ENCODE measurements around the gene MRTFA. TPM values are rescaled to one million over a fixed set of nuclear protein-coding genes. Genes with fewer than 3 reads are reported as not detected.

MRTFA gene
- total RNA-seq, 2 donors from 2014 or later = 71.8 to 129 TPM

DNA sequence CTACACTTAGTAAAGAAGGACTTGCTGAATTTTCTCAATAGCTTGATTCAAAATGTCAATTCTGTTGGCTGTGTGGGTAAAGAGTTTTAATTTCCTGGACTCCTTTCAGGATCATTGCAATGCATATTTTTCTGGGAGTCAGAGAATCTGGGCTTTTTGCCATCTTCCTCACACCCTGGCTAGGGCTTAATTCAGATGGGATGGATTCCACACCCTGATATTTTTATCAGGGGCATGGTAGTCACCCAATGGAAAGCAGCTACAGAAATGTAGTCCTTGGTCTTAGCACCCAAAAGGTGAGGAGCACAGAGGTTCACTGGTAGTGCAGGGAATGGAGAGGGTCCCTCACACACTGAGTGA, 186.9 kb downstream of the MRTFA start:
- ATAC-seq (ENCODE audit: insufficient number of reproducible peaks, low FRiP score, low read depth) = no peak
- no peaks in the 10 kb centered on the region for H3K27me3 ChIP-seq (replicated peaks; ENCODE audit: insufficient read depth)
- no peaks in the 10 kb centered on the region for H3K36me3 ChIP-seq
- H3K9me3 ChIP-seq = no peaks in the 10 kb centered on the region
- H3K4me3 ChIP-seq = peak overlapping the region; percentile 60
- H3K4me1 ChIP-seq (ENCODE audit: control insufficient read depth in 1 of 2, low read depth in 2 of 2) = peaks cover 33 to 52% of the 10 kb centered on the region in 2 donors
- TF ChIP-seq, protein P1, sequence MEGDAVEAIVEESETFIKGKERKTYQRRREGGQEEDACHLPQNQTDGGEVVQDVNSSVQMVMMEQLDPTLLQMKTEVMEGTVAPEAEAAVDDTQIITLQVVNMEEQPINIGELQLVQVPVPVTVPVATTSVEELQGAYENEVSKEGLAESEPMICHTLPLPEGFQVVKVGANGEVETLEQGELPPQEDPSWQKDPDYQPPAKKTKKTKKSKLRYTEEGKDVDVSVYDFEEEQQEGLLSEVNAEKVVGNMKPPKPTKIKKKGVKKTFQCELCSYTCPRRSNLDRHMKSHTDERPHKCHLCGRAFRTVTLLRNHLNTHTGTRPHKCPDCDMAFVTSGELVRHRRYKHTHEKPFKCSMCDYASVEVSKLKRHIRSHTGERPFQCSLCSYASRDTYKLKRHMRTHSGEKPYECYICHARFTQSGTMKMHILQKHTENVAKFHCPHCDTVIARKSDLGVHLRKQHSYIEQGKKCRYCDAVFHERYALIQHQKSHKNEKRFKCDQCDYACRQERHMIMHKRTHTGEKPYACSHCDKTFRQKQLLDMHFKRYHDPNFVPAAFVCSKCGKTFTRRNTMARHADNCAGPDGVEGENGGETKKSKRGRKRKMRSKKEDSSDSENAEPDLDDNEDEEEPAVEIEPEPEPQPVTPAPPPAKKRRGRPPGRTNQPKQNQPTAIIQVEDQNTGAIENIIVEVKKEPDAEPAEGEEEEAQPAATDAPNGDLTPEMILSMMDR (IDR thresholded peaks at IDR 0.05) = no peak
- no peak for DNase-seq (ENCODE audit: low spot score)
- H3K27ac ChIP-seq = peak overlapping the region in 1 of 2 donors; percentile 79

DNA sequence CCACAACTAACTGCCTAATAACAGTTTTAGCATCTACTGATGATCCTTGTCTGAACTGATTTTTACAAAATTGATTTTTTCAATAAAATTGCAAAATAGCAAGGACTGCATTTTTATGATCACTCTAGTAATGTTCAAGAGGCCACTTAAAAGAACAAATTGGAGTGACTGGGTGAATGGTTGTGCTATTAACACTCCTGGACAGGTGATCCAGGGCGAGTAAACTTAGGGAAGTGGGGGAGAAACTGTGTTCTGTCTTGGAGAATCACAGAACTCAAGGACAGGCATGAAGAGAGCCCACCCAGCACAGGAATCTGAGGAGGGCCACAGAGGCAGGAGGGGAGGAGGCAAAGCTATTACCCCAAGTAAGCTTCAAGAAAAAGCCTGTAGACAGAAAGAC, 190.3 kb downstream of the MRTFA start:
- Histone ChIP-seq H3K36me3 (no peaks in the 10 kb centered on the region), H3K9me3 (no peaks in the 10 kb centered on the region), H3K27me3 (replicated peaks; ENCODE audit: insufficient read depth) (no peaks in the 10 kb centered on the region), H3K27ac (no peak overlapping the region), H3K4me3 (no peak overlapping the region), H3K4me1 (ENCODE audit: control insufficient read depth in 1 of 2, low read depth in 2 of 2) (peaks cover 40 to 55% of the 10 kb centered on the region in 2 donors)
- ATAC-seq (ENCODE audit: insufficient number of reproducible peaks, low FRiP score, low read depth) = no peak
- DNase-seq (ENCODE audit: low spot score) = no peak
- TF ChIP-seq, protein P1 (IDR thresholded peaks at IDR 0.05) = no peak

DNA sequence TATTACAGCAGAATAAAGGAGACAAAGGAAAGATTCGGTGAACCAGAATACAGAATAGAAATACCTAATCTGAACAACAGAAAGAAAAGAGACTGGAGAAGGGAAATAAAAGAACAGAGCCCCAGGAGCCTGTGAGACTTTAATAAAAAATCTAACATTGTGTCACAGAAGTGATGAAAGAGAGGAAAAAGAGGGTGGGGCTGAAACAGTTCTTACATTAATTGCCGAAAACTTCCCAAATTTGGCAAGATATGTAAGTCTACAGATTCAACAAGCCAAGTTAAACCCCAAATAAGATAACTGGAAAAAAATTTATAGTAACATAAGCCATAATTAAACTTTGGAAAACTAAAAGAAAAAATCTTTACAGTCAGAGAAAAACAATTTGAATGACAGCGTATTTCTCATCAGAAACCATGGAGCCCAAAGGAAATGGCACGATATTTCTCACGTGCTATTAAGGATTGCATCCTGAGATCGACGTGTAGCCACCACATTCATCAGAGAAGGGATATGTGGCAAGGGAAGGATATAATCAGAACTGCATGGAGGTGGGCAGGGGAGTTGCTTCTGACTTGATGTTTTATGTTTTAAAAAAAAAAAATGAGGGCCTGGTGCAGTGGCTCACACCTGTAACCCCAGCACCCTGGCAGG, 192.2 kb downstream of the MRTFA start:
- no peaks in the 10 kb centered on the region for H3K27me3 ChIP-seq (replicated peaks; ENCODE audit: insufficient read depth)
- H3K36me3 ChIP-seq = no peaks in the 10 kb centered on the region
- peaks cover 21 to 36% of the 10 kb centered on the region in 2 donors for H3K4me1 ChIP-seq (ENCODE audit: control insufficient read depth in 1 of 2, low read depth in 2 of 2)
- ATAC-seq (ENCODE audit: insufficient number of reproducible peaks, low FRiP score, low read depth) (no peak), DNase-seq (ENCODE audit: low spot score) (no peak)
- H3K4me3 ChIP-seq = no peak overlapping the region
- peak overlapping the region in 1 of 2 donors; percentile 40 for H3K27ac ChIP-seq
- H3K9me3 ChIP-seq = no peaks in the 10 kb centered on the region
- TF ChIP-seq, protein P1 (IDR thresholded peaks at IDR 0.05) = no peak

- Histone ChIP-seq H3K27me3 (replicated peaks; ENCODE audit: insufficient read depth) (no peaks in the 10 kb centered on the region), H3K9me3 (no peaks in the 10 kb centered on the region), H3K36me3 (no peaks in the 10 kb centered on the region), H3K27ac (peak overlapping the region in 1 of 2 donors; percentile 40), H3K4me1 (ENCODE audit: control insufficient read depth in 1 of 2, low read depth in 2 of 2) (peaks cover 20 to 32% of the 10 kb centered on the region in 2 donors), H3K4me3 (peak overlapping the region; percentile 1)
- DNase-seq (ENCODE audit: low spot score) (no peak), ATAC-seq (ENCODE audit: insufficient number of reproducible peaks, low FRiP score, low read depth) (no peak)
- TF ChIP-seq, protein P1 (IDR thresholded peaks at IDR 0.05) = no peak
Observed at GRCh38 chr22:40443732-40444131, 192.8 kb downstream of the MRTFA start.

DNA sequence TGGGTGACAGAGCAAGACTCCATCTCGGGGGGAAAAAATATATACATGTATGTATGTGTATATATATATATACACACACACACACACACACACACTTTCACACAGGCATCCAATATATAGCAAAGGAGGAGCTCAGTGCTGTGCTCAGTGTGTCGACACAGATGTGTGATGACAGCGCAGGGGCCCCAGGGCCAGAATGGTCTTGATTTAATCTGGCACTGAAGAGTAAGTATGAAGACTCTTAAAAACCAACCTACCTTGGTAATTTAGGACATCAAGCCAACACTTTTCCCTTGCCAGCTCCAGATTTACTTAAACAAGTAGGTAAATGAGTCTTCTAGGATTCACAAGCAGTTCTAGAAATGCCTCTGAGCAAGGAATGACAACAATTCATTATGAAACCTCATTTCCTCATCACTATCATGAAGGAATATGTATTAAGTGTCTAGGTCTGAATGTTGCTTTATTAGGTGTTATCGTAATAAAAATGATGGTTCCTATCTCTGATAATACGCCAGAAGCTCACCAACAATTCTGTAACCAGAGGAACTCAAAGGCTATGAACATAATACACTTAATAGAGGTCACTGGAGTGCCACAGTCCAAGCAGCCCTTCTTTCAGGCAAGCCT, 194.6 kb downstream of the MRTFA start:
- peaks cover 23 to 27% of the 10 kb centered on the region in 2 donors for H3K4me1 ChIP-seq (ENCODE audit: control insufficient read depth in 1 of 2, low read depth in 2 of 2)
- TF ChIP-seq, protein P1 (IDR thresholded peaks at IDR 0.05) = no peak
- H3K9me3 ChIP-seq = no peaks in the 10 kb centered on the region
- no peak overlapping the region for H3K4me3 ChIP-seq
- no peak for ATAC-seq (ENCODE audit: insufficient number of reproducible peaks, low FRiP score, low read depth)
- DNase-seq (ENCODE audit: low spot score) = no peak
- no peaks in the 10 kb centered on the region for H3K36me3 ChIP-seq
- H3K27ac ChIP-seq = no peak overlapping the region
- H3K27me3 ChIP-seq (replicated peaks; ENCODE audit: insufficient read depth) = no peaks in the 10 kb centered on the region

Data from thoracic aorta (tissue), 2 donors.